Stimulated activated CD8-positive, alpha-beta memory T cell treated with anti-CD3 and anti-CD28 coated beads, Interleukin-15, amount 100 ng/mL, for 1 hour (primary cell): ENCODE measurements around the gene TBL2.
"Not testable (repeated sequence)": the region's sequence is repeated elsewhere in the genome, so short reads cannot be mapped to it uniquely, and the experiment has no call there.

Source experiments
- DNase-seq: peaks from one replicate; pipeline ENCODE4 v3.0.0-alpha.2; 2020; ENCODE audit warnings: low read depth

TBL2 gene

GRCh38 chr7:73570521-73570920 lies 7.9 kb downstream of the TBL2 start:
- no peak for DNase-seq

GRCh38 chr7:73569042-73569608 lies 9.3 kb downstream of the TBL2 start:
- DNase-seq = no peak

GRCh38 chr7:73567846-73568685 lies 10.3 kb downstream of the TBL2 start:
- DNase-seq = no peak

GRCh38 chr7:73567140-73567539 lies 11.2 kb downstream of the TBL2 start:
- no peak for DNase-seq

- not testable (repeated sequence) for DNase-seq
These were observed 11.9 kb downstream of the TBL2 start for GRCh38 chr7:73566431-73566830.

GRCh38 chr7:73565675-73566340 lies 12.6 kb downstream of the TBL2 start:
- no peak for DNase-seq

- no peak for DNase-seq
These were observed 18.1 kb downstream of the TBL2 start for GRCh38 chr7:73560109-73560835.

- peak; percentile 44 for DNase-seq
These were observed 20.8 kb downstream of the TBL2 start, which contains the start of gene BCL7B for GRCh38 chr7:73557397-73558257. TSS of gene BCL7B (minus strand) at chr7:73557690. CDS start at chr7:73557578, 112 bp downstream.

GRCh38 chr7:73557108-73557396 lies 21.3 kb downstream of the TBL2 start:
- peak; percentile 74 for DNase-seq

- no peak for DNase-seq
These were observed 21.9 kb downstream of the TBL2 start for GRCh38 chr7:73556208-73557107.

GRCh38 chr7:73555411-73555982 lies 22.9 kb downstream of the TBL2 start:
- no peak for DNase-seq

- DNase-seq = not testable (repeated sequence)
These were observed 28.3 kb downstream of the TBL2 start for GRCh38 chr7:73550093-73550492.

GRCh38 chr7:73549176-73549575 lies 29.2 kb downstream of the TBL2 start:
- DNase-seq = no peak

GRCh38 chr7:73547841-73548240 lies 30.5 kb downstream of the TBL2 start:
- no peak for DNase-seq

- DNase-seq = no peak
These were observed 33.7 kb downstream of the TBL2 start for GRCh38 chr7:73544678-73545077.

- no peak for DNase-seq
These were observed 36.7 kb downstream of the TBL2 start for GRCh38 chr7:73541722-73542121.

- DNase-seq = no peak
These were observed 38.7 kb downstream of the TBL2 start for GRCh38 chr7:73539709-73540108.

- DNase-seq = not testable (repeated sequence)
These were observed 39.9 kb downstream of the TBL2 start for GRCh38 chr7:73538510-73538909.

GRCh38 chr7:73537051-73537450 lies 41.3 kb downstream of the TBL2 start:
- no peak for DNase-seq

GRCh38 chr7:73536479-73536878 lies 41.9 kb downstream of the TBL2 start:
- DNase-seq = no peak
